HG03159 (cell line): ENCODE data around the gene SCML2.
"Not testable (repeated sequence)": the region's sequence is repeated elsewhere in the genome, so short reads cannot be mapped to it uniquely, and the experiment has no call there.

ENCODE experiments used
- ATAC-seq: cut with Tn5 transposase; IDR thresholded peaks from one replicate; pipeline ENCODE4 v1.9.1; 2021; ENCODE audit warnings: mild to moderate bottlenecking, moderate library complexity; ENCODE audit not compliant: unreplicated experiment

The SCML2 gene

DNA sequence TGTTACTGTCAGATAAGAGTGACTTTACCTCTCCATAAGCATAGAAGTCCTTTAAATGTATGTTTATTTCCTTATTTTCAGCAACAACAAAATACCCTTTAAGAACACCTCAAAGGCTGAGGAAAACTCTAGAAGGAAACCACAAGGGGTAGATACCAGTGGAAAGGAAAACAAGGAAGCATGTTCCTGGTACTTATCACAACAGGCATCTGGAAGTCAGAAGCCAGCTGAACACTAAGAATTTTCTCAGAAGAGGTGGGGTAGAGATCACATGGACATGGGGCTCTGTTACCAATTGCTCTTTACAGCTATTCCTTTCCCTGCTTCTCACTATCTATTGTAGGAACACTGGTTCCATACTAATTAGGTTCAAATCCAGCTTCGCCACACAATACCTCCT lies 82.3 kb downstream of the SCML2 start:
- ATAC-seq: no peak

DNA sequence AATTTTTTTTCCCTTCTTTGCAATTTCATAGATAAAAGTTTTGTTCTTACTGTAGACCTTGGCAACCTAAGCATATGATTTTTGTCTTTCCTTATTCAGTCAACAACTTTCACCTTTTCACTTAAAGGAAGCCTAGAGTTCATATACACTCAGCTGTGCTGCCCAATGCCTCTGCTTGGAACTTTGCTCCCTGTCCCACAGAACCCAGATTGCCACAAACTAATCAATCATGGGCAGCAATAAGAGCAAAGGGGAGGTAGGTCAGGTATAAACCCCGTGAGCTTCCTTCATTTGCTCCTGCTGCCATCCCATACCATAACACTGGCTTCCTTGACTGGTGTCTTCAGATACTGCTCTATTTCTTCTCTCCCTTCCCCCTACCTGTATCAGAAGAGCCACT lies 82.8 kb downstream of the SCML2 start:
- ATAC-seq: no peak

DNA sequence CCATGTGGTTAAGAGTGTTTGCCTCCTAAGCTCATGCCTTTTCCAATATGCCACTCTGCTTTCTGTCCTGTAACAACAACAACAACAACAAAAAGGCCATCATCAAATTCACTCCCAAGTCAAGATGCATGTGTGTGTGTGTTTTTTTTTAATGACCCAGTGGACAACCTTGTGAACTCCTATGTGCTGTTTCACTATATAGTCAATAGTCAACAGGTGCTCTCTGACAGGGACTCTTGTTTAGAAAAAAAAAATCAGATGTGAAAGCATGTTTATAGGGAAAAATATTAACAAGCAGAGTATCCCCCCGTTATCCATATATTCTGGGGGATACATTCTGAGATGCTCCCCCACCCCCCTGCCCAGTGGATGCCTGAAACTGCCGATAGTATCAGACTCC lies 83.2 kb downstream of the SCML2 start:
- no peak for ATAC-seq

DNA sequence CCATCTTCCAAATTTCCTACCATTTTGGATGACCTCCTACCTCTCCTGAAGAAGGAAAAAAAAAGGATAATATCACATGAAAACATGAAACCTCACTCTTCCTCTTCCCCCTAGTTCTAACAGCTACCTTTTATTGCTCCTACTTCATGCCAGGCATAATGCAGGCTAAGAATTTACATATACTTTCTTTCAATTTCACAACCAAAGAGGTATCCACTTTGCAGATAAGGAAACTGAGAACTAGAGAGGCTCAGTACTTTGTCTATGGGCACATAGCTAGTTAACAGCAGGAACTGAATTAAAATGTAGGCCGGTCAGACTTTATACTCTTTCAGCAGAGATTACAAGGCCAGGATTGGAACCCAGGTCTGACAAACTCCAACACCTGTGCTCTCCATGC lies 99.4 kb downstream of the SCML2 start:
- ATAC-seq: no peak

DNA sequence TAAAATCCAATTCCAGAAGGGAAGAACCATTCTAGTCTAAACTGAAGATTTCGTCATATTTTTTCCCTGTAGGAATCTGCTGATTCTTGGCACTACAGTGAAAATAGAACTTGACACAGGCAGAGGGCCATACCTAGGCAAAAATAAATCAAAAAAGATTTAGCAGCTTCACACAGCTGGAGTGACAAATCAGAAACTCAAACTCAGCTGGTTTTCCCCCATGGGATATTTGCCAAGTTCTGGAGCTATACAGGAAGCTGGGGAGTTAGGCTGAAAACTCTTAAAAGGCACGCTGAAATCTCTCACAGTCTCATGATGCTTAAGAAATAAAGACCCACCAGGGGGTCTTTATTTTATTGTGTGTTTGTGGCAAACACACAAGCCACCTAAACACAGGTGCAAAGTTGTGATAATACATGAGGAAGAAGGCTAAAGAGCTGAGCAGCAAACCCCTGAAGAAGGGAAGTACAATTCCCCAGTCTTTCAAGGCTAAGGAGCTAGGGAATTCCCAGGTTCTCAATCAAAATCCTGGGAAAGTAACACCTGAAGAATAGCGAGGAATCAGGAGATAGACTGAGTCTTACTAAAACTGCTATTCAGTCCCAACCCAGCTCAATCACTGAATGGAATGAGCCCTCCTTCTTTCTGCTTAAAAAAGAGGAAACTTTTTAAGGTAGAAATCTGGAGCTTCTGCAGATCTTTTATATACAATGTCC lies 101.7 kb downstream of the SCML2 start:
- ATAC-seq: no peak

DNA sequence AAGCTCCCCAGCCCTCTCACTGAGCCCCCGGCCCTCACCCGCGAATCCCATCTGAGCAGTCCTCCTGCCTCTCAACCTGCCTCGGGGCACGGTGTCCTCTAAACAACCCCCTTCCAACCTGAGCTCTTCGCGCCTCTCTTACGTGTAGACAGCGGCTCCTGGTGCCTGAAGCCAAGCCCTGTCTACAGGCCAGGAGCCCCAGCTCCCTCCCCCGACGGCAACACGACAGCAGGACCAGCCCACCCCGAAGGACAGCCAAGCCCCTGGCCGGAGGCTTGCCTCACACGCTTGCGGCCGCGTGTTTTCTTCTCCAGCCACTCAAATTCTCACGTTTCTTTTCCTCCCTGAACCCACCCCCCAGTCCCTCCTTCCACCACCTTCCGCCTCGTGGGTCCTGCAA lies 124.8 kb downstream of the SCML2 start:
- ATAC-seq: not testable (repeated sequence)

DNA sequence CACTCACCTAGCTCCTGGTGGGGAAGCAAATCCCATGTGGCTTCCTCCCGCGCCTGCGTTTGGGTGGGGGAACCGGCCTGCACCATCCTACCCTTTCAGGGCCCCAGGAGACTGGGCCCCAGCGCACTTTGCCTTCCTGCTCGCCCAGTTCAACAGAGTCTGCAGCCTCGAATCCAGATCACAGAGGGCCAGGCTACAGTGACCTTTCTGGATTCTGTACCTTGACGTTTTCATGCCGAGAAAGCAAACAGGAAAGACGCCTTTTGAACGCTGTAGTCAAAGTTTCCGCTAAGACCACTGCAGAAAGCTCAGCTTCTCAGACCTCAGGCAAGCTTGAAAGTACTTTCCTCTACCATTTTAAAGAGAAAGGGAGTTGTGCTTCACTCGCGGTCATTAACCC lies 126.4 kb downstream of the SCML2 start:
- no peak for ATAC-seq

DNA sequence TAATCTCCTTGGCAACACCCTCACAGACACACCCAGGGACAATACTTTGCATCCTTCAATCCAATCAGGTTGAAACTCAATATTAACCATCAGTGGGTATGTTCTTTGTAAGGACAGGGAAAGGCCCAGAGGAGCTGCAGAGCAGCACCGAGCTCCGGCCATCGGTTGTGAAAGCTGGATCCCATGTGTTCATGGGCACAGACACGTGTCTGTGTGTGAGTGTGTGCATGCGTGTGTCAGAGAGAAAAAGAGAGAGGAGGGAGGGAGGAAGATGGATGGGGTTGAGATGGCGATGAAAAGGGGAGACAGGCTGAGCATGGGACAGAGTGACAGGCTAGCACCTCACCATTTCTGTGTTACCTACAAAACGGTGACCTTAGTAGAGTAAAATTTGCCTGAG lies 127.0 kb downstream of the SCML2 start:
- ATAC-seq: no peak

DNA sequence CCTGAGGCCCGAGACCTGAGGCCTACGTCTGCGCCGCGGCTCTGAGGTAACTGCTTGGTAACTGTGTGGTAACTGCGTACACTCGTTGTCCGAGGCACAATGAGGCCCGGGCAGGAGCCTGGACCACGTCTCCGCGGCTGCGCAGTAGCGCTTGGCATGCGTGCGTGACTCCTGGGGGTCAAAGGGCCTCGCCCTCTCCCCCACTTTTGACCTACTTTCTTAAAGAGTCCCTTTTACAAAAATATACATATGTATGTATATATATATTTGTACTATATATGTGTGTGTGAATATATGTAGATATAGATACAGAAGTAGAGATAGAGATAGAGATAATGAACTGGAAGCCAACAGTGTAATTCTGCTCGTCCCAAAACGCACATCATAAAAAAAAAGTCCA lies 133.7 kb downstream of the SCML2 start, which contains the start of gene BEND2:
Gene BEND2 (minus strand): TSS at position 101 of the 400 bp plus-strand sequence. CDS start 136 bp downstream, outside the sequence.
- no peak for ATAC-seq

DNA sequence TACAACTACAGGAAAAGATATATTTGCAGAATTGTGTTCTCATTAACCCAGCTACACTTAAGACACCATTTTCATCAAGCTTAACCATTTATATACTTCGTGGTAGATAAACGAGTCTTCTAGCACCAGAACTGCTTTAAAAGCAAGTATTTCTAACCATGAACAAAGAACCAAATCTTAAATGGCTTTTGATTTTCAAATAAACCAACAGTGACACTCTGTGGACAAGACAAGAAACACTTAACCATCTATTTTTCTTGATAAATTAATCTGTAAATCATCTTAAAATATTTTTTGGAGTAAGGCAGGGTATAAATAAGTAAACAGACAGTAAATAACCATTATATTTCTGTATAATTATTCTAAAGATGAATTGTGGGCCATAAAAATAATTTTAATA lies 144.0 kb downstream of the SCML2 start:
- ATAC-seq: no peak

DNA sequence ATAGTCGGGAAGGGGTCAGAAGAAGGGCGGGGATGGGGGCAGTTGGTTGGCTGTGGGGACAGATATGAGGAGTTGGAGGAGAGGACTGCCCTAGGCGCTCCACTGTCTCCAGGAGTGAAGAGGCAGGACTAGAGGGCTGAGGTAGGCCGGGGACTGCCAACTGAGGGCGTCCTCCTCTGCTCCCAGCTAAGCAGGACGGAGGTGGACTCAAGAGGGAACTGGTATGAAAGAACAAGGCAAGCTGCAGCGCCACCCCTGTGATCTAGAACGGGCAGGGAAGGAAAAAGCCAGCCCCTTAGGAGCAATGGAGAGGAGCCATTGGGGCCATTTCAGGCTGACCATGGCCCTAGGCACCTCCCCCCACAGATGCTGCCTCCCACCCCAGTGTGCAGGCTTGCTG lies 147.8 kb downstream of the SCML2 start:
- no peak for ATAC-seq

DNA sequence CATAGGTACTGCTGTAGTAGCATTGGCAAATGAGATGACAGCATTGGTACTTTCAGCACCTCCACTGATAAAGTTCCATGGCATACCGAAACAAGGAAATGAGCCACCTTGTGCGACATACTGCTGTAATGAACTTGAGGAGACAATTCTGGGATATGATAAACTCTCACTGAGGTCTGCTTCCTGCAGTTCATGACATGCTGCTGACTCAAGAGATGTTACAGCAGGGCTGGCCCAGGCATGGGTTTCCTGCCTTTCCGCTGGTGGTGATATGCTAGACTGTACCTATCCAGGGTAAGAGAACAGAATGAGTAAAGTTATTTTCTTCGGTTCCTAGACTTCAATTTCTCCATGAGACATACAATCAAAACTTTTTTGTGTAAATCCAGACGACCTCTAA lies 150.9 kb downstream of the SCML2 start:
- ATAC-seq: no peak

DNA sequence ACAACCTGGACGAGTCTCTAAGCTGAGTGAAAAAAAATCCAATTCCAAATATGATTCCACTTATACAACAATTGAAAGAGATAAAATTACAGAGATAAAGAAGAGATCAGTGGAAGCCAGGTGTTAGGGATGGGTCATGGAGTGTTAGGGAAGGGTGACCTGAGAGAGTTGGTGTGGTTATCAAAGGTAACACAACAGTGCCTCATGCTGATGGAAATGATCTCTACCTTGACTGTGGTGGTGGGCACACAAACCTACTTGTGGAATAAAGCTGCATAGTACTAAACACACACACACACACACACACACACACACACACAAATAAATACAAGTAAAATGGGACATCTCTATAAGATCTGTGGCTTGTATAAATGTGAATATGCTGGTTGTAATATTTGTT lies 159.8 kb downstream of the SCML2 start:
- ATAC-seq: no peak
